Prostate gland (tissue), 2 donors: ENCODE data around the gene PDE7B. TPM values are rescaled to one million over a fixed set of nuclear protein-coding genes. Genes with fewer than 3 reads are reported as not detected.

Experiments used
- DNase-seq: peaks from one replicate; pipeline ENCODE4 v3.0.0-alpha.2; 2019; ENCODE audit warnings: low spot score
- H3K27ac ChIP-seq, 2 donors: fragments of 200-600 bp; sonication (generic); 2 replicates each; pipeline ENCODE4 v1.5.1; 2017 to 2019
- H3K27me3 ChIP-seq: fragments of 200-600 bp; sonication (generic); replicated peaks from 2 replicates; pipeline ENCODE4 v1.5.1; 2019; ENCODE audit not compliant: insufficient read depth
- H3K36me3 ChIP-seq, 2 donors: fragments of 200-600 bp; sonication (generic); 1 replicate in 1 of 2; 2 replicates in 1 of 2; pipeline versions ENCODE4 v1.5.1 to v1.8.1; 2017 to 2019
- H3K4me1 ChIP-seq: fragments of 200-600 bp; sonication (generic); replicated peaks from 2 replicates; pipeline ENCODE4 v1.5.1; 2019
- H3K4me3 ChIP-seq, 2 donors: fragments of 200-600 bp; sonication (generic); 2 replicates each; pipeline ENCODE4 v1.5.1; 2017 to 2019
- H3K9me3 ChIP-seq: fragments of 200-600 bp; sonication (generic); 2 replicates; pipeline ENCODE4 v1.5.1; 2017
- CTCF ChIP-seq, 4 experiments: fragments of 200-600 bp in 2 of 4; fragments of 450-650 bp in 2 of 4; sonication (generic) in 2 of 4; IDR thresholded peaks; 1 replicate in 3 of 4; 2 replicates in 1 of 4; pipeline ENCODE4 v1.5.1; 2016 to 2019; ENCODE audit warnings: antibody characterized with exemption in 4 of 4, mild to moderate bottlenecking in 2 of 4, moderate library complexity in 2 of 4
- POLR2A ChIP-seq: fragments of 450-650 bp; IDR thresholded peaks from one replicate; pipeline ENCODE4 v1.6.1; 2016; ENCODE audit warnings: antibody characterized with exemption, mild to moderate bottlenecking
- POLR2AphosphoS5 ChIP-seq: sonication (generic); formaldehyde crosslinking; IDR thresholded peaks from one replicate; pipeline ENCODE4 v1.6.1; 2017; ENCODE audit warnings: antibody characterized with exemption
- WGBS: methylation state at CpG from one replicate; pipeline ENCODE4 v1.1.5; 2018; 5-methylcytosine and 5-hydroxymethylcytosine counted together
- intact Hi-C: fragments of 100-400 bp; cut with DNase I; formaldehyde crosslinking; loops from one replicate; pipeline ENCODE4 v1.14.2; 2022
- total RNA-seq, 2 donors: library from RNA; depleted of rRNA; stranded (reverse); fragments of >200 nt; gene quantifications; one replicate each; pipeline ENCODE4 v1.1.0, GENCODE V29; 2016

PDE7B gene
- total RNA-seq, 2 donors from 2014 or later = 4.7 to 6.3 TPM

DNA sequence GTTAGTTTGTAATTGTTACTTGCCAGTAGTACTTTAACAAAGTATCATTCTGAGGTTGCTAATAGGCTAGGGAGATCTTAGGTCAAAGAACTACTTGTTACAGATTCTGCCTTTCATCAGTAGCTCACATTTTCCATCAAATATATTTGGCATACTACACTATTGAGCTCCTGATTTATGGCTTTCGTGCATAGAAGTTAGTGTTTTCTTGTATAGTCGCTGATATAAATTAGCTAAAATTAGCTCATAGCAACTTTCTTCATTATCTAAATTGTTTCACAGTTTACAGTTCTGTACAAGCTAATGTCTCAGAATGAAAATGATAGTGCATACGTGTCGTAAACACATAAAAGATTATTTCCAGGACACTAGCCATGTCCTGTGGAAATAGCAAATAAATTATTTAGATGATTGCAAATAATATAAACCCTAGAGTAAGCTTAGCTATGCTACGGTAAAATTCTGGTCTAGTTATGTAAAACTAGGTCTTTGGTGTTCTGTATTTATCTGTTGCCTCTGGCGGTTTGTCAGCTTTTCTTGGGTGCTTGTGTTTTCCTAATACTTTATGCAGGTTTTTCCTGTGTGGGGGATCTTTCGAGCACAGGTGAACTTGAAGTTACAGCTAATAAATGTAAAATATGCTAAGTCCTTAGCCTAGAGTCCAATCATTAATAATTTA is 15.1 kb downstream of the PDE7B start:
- H3K4me3 ChIP-seq = no peak overlapping the region

DNA sequence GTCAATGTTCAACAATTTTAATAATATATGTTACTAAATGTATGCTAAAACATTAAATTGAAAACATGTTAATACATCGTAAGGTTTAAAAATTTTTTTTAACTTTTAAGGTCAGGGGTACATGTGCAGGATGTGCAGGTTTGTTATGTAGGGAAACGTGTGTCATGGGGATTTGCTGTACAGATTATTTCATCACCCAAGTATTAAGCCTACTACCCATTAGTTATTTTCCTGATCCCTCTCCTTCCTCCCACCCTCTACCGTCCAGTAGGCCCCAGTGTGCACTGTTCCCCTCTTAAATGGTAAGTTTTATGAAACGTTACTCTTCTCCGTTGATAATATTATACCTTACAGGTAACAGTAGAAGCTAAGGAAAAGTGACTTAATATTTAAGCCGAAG is 15.8 kb downstream of the PDE7B start:
- no peak overlapping the region for H3K4me3 ChIP-seq
- no peaks in the 10 kb centered on the region for H3K9me3 ChIP-seq
- TF ChIP-seq CTCF (IDR thresholded peaks at IDR 0.05) = no peak
- TF ChIP-seq POLR2AphosphoS5 = no peak
- TF ChIP-seq POLR2A = no peak
- no peaks in the 10 kb centered on the region for H3K27me3 ChIP-seq
- no peaks in the 10 kb centered on the region for H3K4me1 ChIP-seq
- no peaks in the 10 kb centered on the region for H3K36me3 ChIP-seq
- 76% methylated on average over 6 of the region's 6 CpGs for WGBS
- no peak overlapping the region for H3K27ac ChIP-seq
- DNase-seq = no peak
- intact Hi-C loops = no loop called here

More for the DNA sequence above, 15.1 kb downstream of the PDE7B start:
- Histone ChIP-seq H3K27me3 (no peaks in the 10 kb centered on the region), H3K27ac (no peak overlapping the region), H3K4me1 (no peaks in the 10 kb centered on the region), H3K9me3 (no peaks in the 10 kb centered on the region), H3K36me3 (no peaks in the 10 kb centered on the region)
- peak; percentile 15 for TF ChIP-seq POLR2AphosphoS5
- TF ChIP-seq CTCF (IDR thresholded peaks at IDR 0.05) = no peak
- no peak for TF ChIP-seq POLR2A
- WGBS = 40% methylated on average over 7 of the region's 7 CpGs
- no peak for DNase-seq
- intact Hi-C loops = no loop called here

- DNase-seq = no peak
- no peak overlapping the region for H3K27ac ChIP-seq
- no peaks in the 10 kb centered on the region for H3K36me3 ChIP-seq
- H3K4me3 ChIP-seq = no peak overlapping the region
- WGBS = 97% methylated on average over 4 of the region's 4 CpGs
- intact Hi-C loops = no loop called here
- H3K27me3 ChIP-seq = no peaks in the 10 kb centered on the region
- H3K9me3 ChIP-seq = no peaks in the 10 kb centered on the region
- no peak for TF ChIP-seq CTCF (IDR thresholded peaks at IDR 0.05)
- no peak for TF ChIP-seq POLR2AphosphoS5
- no peaks in the 10 kb centered on the region for H3K4me1 ChIP-seq
These were observed 18.4 kb downstream of the PDE7B start for GRCh38 chr6:135869857-135870256.

GRCh38 chr6:135870722-135871121 is 19.2 kb downstream of the PDE7B start:
- intact Hi-C loops = no loop called here
- DNase-seq = no peak
- WGBS = 89% methylated on average over 2 of the region's 2 CpGs
- TF ChIP-seq CTCF (IDR thresholded peaks at IDR 0.05) (no peak), POLR2A (no peak), POLR2AphosphoS5 (no peak)
- Histone ChIP-seq H3K4me1 (no peaks in the 10 kb centered on the region), H3K4me3 (no peak overlapping the region), H3K36me3 (no peaks in the 10 kb centered on the region), H3K27ac (no peak overlapping the region), H3K9me3 (no peaks in the 10 kb centered on the region), H3K27me3 (no peaks in the 10 kb centered on the region)

GRCh38 chr6:135871296-135871695 is 19.8 kb downstream of the PDE7B start:
- Histone ChIP-seq H3K4me3 (no peak overlapping the region), H3K27ac (no peak overlapping the region), H3K9me3 (no peaks in the 10 kb centered on the region), H3K4me1 (no peaks in the 10 kb centered on the region), H3K27me3 (no peaks in the 10 kb centered on the region), H3K36me3 (no peaks in the 10 kb centered on the region)
- TF ChIP-seq POLR2A (no peak), CTCF (IDR thresholded peaks at IDR 0.05) (no peak), POLR2AphosphoS5 (no peak)
- no peak for DNase-seq
- intact Hi-C loops = no loop called here
- WGBS = 100% methylated on average over 1 of the region's 1 CpG
